Endothelial cell of umbilical vein (primary cell): ENCODE results near the gene DUSP5. TPM values are rescaled to one million over a fixed set of nuclear protein-coding genes. Genes with fewer than 3 reads are reported as not detected.

Experiments
- BruUV-seq: library from RNA; stranded (reverse); fragments of 400-500 nt; replicated peaks from 2 replicates; lab custom pipeline; 2021; lab: Mats Ljungman, UMichigan
- CTCF ChIA-PET: fragments of 300-600, 350-600 bp; sonication (Branson Sonifier 250); formaldehyde crosslinking; loops from one replicate; lab custom pipeline; 2021; ENCODE audit warnings: antibody characterized with exemption, inconsistent platforms; lab: Charles Lee
- POLR2A ChIA-PET: fragments of 300-600, 350-600 bp; sonication (Branson Sonifier 250); formaldehyde crosslinking; loops from one replicate; lab custom pipeline; 2021; ENCODE audit warnings: antibody characterized with exemption, inconsistent platforms; lab: Charles Lee
- DNase-seq: peaks from one replicate; pipeline ENCODE4 v3.0.0-alpha.2; 2011; ENCODE audit warnings: low read depth, low spot score
- FAIRE-seq: peaks from 2 replicates; lab custom pipeline; 2011; peaks lifted over from hg19 to GRCh38; lab: Jason Lieb, UNC
- H2AFZ ChIP-seq: 2 replicates; pipeline ENCODE4 v1.6.0; 2012; ENCODE audit warnings: low read depth, low read length, control low read depth, inconsistent platforms
- H3K27ac ChIP-seq: 2 replicates; pipeline ENCODE4 v1.5.1; 2011; ENCODE audit warnings: low read depth, mild to moderate bottlenecking, control low read depth, low read length, moderate library complexity; ENCODE audit not compliant: insufficient read depth
- H3K27me3 ChIP-seq, 2 experiments: 2 replicates each; pipeline versions ENCODE4 v1.6.0 to v1.6.1; 2011; ENCODE audit warnings: low read length in 2 of 2, mixed read lengths in 1 of 2; ENCODE audit not compliant: control insufficient read depth in 2 of 2, insufficient read depth in 2 of 2
- H3K36me3 ChIP-seq, 2 experiments: 2 replicates in 1 of 2; 3 replicates in 1 of 2; pipeline ENCODE4 v1.5.1; 2011; ENCODE audit warnings: low read length in 2 of 2, mild to moderate bottlenecking in 1 of 2, moderate library complexity in 1 of 2; ENCODE audit not compliant: control insufficient read depth in 2 of 2, insufficient read depth in 2 of 2; ENCODE audit errors: extremely low read depth in 1 of 2
- H3K4me1 ChIP-seq: 3 replicates; pipeline ENCODE4 v1.5.1; 2011; ENCODE audit warnings: mild to moderate bottlenecking, low read length; ENCODE audit not compliant: control insufficient read depth, insufficient read depth; ENCODE audit errors: extremely low read depth
- H3K4me2 ChIP-seq: 2 replicates; pipeline ENCODE4 v1.6.1; 2011; ENCODE audit warnings: low read length, control low read depth, mixed read lengths; ENCODE audit not compliant: insufficient read depth
- H3K4me3 ChIP-seq, 3 experiments: fragments of 200-600 bp in 1 of 3; sonication (generic), shearing (Covaris generic) in 1 of 3; replicated peaks in 1 of 3; 2 replicates each; pipeline ENCODE4 v1.5.1; 2011 to 2016; ENCODE audit warnings: control low read depth in 3 of 3, low read length in 3 of 3, mild to moderate bottlenecking in 2 of 3, inconsistent platforms in 1 of 3, low read depth in 1 of 3, moderate library complexity in 1 of 3; ENCODE audit not compliant: insufficient read depth in 1 of 3
- H3K79me2 ChIP-seq: 2 replicates; pipeline ENCODE4 v1.6.0; 2012; ENCODE audit warnings: low read length, inconsistent platforms; ENCODE audit not compliant: control insufficient read depth, insufficient read depth
- H3K9ac ChIP-seq: replicated peaks from 2 replicates; pipeline ENCODE3; 2011; ENCODE audit warnings: low read length, control low read depth; ENCODE audit not compliant: insufficient read depth; ENCODE audit errors: extremely low read depth
- H3K9me1 ChIP-seq: replicated peaks from 3 replicates; pipeline ENCODE4 v1.6.0; 2011; ENCODE audit warnings: mild to moderate bottlenecking, low read length; ENCODE audit not compliant: control insufficient read depth, insufficient read depth; ENCODE audit errors: extremely low read depth
- H3K9me3 ChIP-seq: replicated peaks from 2 replicates; pipeline ENCODE4 v1.5.1; 2012; ENCODE audit warnings: low read length, inconsistent platforms; ENCODE audit not compliant: control insufficient read depth, insufficient read depth
- H4K20me1 ChIP-seq: replicated peaks from 2 replicates; pipeline ENCODE3; 2011; ENCODE audit warnings: mild to moderate bottlenecking, low read length; ENCODE audit not compliant: control insufficient read depth, insufficient read depth; ENCODE audit errors: extremely low read depth
- EZH2 ChIP-seq: IDR thresholded peaks from 2 replicates; pipeline ENCODE4 v1.6.1; 2012; ENCODE audit warnings: borderline replicate concordance, low read depth, mild to moderate bottlenecking, moderate library complexity, low read length, inconsistent platforms; ENCODE audit not compliant: severe bottlenecking
- FOS ChIP-seq: IDR thresholded peaks from 2 replicates; pipeline ENCODE4 v1.6.1; 2011; ENCODE audit warnings: mild to moderate bottlenecking, low read length, moderate library complexity, borderline replicate concordance; ENCODE audit not compliant: insufficient read depth
- GATA2 ChIP-seq: IDR thresholded peaks from 2 replicates; pipeline ENCODE4 v1.7.0; 2011; ENCODE audit warnings: low read depth, mild to moderate bottlenecking, moderate library complexity, mixed read lengths, low read length; ENCODE audit not compliant: insufficient read length, insufficient read depth
- JUN ChIP-seq: IDR thresholded peaks from 2 replicates; pipeline ENCODE4 v1.6.1; 2011; ENCODE audit warnings: borderline replicate concordance, low read depth; ENCODE audit not compliant: insufficient read length, insufficient read depth
- POLR2AphosphoS5 ChIP-seq: IDR thresholded peaks from 2 replicates; pipeline ENCODE4 v1.6.1; 2012; ENCODE audit warnings: low read depth, mild to moderate bottlenecking, control low read depth, low read length, moderate library complexity; ENCODE audit not compliant: insufficient read depth
- dilution Hi-C: fragments of 300-500 bp; cut with MboI; formaldehyde crosslinking; loops from one replicate; pipeline ENCODE4 v1.15.0; 2019; ENCODE audit warnings: low sequenced_read_pairs; ENCODE audit not compliant: extremely low pct_ligation_motif_present
- intact Hi-C: fragments of 100-400 bp; cut with micrococcal nuclease; formaldehyde crosslinking; loops from one replicate; pipeline ENCODE4 v1.10.0; 2022
- polyA plus RNA-seq, 4 experiments: library from polyadenylated mRNA; depleted of rRNA in 3 of 4; stranded (reverse) in 3 of 4; unstranded in 1 of 4; fragments of >200 nt; gene quantifications; 2 replicates each; pipeline versions ENCODE4 v1.2.1 to v1.2.3, GENCODE V29; 2011 to 2012; ENCODE audit warnings: missing spikeins in 1 of 4
- total RNA-seq: library from RNA; stranded (reverse); gene quantifications from 2 replicates; pipeline ENCODE4 v1.2.3, GENCODE V29; 2021
- TF ChIP-seq, protein P1 (sequence below), 2 donors: IDR thresholded peaks; 1 replicate in 1 of 2; 2 replicates in 1 of 2; pipeline ENCODE4 v1.5.1; 2011; ENCODE audit warnings: low read length in 2 of 2, mild to moderate bottlenecking in 2 of 2, moderate library complexity in 2 of 2, control low read depth in 1 of 2, inconsistent platforms in 1 of 2, low read depth in 1 of 2; ENCODE audit not compliant: insufficient read depth in 1 of 2; ENCODE audit errors: extremely low read depth in 1 of 2
- TF ChIP-seq, protein P2 (sequence below): IDR thresholded peaks from 2 replicates; pipeline ENCODE4 v1.6.1; 2011; ENCODE audit not compliant: insufficient read depth, insufficient read length

DUSP5 gene
- total and polyA plus RNA-seq, 2 donors (not counting 3 experiments of a cell fraction or from before 2014, with no cell fraction given) = 12.2 to 25.2 TPM

DNA sequence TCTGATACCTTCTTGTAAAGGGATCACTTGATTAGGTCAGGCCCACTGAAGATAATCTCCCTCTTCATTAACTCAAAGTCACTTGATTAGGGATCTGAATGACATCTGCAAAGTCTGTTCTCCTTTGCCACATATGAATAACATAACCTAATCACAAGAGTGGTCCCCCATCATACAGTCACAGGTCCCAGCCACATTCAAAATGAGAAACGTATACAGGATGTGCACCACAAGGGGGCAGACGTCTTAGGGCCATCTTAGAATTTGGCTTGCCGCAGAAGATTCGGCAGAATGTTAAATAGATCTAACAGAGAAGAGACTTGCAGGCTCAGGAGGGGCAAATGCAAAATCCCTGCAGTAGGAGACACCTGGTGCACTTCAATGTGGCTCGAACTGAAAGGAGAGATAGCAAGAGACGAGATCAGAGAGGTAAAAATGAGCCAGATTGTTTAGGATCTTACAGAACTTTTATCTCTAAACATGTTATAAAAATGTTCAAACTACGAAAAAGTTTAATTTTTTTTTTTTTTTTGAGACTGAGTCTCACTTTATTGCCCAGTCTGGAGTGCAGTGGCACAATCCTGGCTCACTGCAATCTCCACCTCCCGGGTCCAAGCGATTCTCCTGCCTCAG, 59.4 kb downstream of the DUSP5 start:
- Histone ChIP-seq H3K4me2 (no peak overlapping the region), H3K36me3 (no peaks in the 10 kb centered on the region), H3K4me1 (no peaks in the 10 kb centered on the region), H4K20me1 (no peaks in the 10 kb centered on the region), H3K79me2 (no peaks in the 10 kb centered on the region), H2AFZ (peak overlapping the region; percentile 84), H3K9me3 (no peaks in the 10 kb centered on the region), H3K9ac (no peak overlapping the region), H3K4me3 (no peak overlapping the region), H3K9me1 (no peaks in the 10 kb centered on the region), H3K27ac (no peak overlapping the region), H3K27me3 (peaks cover 2% of the 10 kb centered on the region in 2 experiments)
- FAIRE-seq = peak; percentile 72
- TF ChIP-seq, protein P1, sequence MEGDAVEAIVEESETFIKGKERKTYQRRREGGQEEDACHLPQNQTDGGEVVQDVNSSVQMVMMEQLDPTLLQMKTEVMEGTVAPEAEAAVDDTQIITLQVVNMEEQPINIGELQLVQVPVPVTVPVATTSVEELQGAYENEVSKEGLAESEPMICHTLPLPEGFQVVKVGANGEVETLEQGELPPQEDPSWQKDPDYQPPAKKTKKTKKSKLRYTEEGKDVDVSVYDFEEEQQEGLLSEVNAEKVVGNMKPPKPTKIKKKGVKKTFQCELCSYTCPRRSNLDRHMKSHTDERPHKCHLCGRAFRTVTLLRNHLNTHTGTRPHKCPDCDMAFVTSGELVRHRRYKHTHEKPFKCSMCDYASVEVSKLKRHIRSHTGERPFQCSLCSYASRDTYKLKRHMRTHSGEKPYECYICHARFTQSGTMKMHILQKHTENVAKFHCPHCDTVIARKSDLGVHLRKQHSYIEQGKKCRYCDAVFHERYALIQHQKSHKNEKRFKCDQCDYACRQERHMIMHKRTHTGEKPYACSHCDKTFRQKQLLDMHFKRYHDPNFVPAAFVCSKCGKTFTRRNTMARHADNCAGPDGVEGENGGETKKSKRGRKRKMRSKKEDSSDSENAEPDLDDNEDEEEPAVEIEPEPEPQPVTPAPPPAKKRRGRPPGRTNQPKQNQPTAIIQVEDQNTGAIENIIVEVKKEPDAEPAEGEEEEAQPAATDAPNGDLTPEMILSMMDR (IDR thresholded peaks at IDR 0.05; ENCODE audit: extremely low read depth in 1 of 2, insufficient read depth in 1 of 2, low read depth in 1 of 2, low read length in 2 of 2) = peak; percentile 38 to 63
- TF ChIP-seq FOS (no peak), GATA2 (no peak), EZH2 (no peak), JUN (no peak), POLR2AphosphoS5 (no peak)
- TF ChIP-seq, protein P2, sequence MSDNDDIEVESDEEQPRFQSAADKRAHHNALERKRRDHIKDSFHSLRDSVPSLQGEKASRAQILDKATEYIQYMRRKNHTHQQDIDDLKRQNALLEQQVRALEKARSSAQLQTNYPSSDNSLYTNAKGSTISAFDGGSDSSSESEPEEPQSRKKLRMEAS = no peak
- ChIA-PET POLR2A (no interaction called here), CTCF (interaction anchor here (1.9 to 4.1 kb wide), 3 partner anchors 9 to 247 kb away, joined by 4 to 24 read pairs (median 12); no protein-coding TSS in a partner anchor)
- dilution Hi-C loops (no loop called here), intact Hi-C loops (loop anchor here (5.0 kb wide), 1 partner anchor 1760 kb away; no protein-coding TSS in a partner anchor)
- peak; percentile 44 for DNase-seq
- BruUV-seq = no TSS peak
